ENCODE data around the gene GTF2H4. TPM values are rescaled to one million over a fixed set of nuclear protein-coding genes. Genes with fewer than 3 reads are reported as not detected.
"Not testable (repeated sequence)": the region's sequence is repeated elsewhere in the genome, so short reads cannot be mapped to it uniquely, and the experiment has no call there.

Gene GTF2H4
- total RNA-seq, 1 experiment from 2014 or later, result 13.4 TPM

DNA sequence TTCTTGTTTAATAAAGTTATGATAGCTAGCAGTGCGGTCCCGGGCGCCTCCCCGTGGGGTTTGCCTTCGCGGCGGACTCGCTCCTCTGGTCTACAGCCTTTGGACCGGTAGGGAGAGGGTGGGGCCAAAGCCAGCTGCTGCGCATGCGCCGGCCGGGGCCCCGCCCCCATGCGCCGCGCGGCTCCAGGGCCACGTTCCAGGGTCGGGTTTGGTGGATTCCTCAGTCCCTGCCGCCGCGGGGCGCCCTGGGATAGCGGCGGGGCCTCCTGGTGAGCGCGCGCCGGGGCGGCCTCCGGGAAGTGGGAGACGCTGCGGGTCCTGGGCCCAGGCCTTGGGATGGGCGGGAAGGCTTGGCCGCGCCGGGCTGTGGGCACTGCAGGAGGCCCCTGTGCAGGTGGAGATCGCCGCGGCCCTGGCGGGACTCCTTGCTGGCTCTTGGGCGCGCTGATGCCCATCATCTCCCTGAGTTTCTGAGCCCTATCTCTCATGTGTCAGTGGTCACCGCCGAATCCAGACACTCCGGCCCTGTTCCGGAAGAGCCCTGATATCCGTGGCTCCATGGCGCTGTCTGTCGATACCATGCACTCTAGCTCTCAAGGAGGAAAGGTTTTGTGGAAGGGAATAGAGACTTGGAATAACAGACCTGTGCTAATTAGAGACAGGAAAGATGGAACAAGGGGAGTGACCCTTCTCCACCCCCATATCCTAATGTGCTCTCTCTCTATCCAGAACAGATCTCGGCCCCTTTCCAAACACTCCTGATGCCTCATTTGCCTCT, 6.3 kb downstream of the GTF2H4 start, which contains the start of gene VARS2:
Gene VARS2, plus strand, starts transcription at position 163 of the 778 bp plus-strand sequence. Its CDS starts 599 bp downstream, at position 762.
- H3K4me1 ChIP-seq (replicated peaks), result peaks cover 18% of the 10 kb centered on the region
- peaks cover 81% of the 10 kb centered on the region for H3K36me3 ChIP-seq
- peak within 1 kb of the TSS; percentile 69 for H3K27ac ChIP-seq
- no peaks in the 10 kb centered on the region for H3K27me3 ChIP-seq (replicated peaks)
- peak within 1 kb of the TSS; percentile 44 for H3K4me3 ChIP-seq
- H3K9me3 ChIP-seq (replicated peaks), result no peaks in the 10 kb centered on the region
- peak; percentile 91 to 97 for DNase-seq (ENCODE audit: low read depth in 1 of 2, low spot score in 2 of 2)

DNA sequence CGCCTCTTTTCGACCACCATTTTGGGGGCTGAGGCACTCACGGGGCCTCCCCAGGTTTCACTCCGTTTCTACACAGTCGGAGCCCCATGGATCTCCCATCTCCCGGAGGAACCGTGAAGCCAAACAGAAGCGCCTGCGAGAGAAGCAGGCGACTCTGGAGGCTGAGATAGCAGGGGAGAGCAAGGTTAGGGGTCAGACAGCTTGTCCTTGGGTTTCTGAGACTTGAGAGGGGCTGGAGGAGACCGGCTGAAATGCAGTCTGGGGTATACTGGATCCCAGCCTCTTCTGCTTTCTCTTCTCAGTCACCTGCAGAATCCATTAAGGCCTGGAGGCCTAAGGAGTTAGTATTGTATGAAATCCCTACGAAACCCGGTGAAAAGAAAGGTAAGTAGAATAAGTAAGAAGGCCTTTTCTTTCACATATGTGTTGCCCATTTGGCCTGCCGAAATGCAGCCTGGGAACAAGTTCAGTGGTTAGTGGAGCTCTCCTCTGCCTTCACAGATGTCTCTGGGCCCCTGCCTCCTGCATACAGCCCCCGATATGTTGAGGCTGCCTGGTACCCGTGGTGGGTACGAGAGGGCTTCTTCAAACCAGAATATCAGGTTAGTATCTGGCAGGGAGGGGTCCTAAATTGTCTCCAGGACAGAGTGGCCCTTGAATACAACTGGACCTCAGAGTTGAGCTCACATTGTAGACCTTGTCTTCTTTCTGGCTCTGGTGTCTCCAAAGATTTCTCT, 7.0 kb downstream of the GTF2H4 start:
- H3K4me1 ChIP-seq (replicated peaks), result peaks cover 18% of the 10 kb centered on the region
- H3K27ac ChIP-seq, result peak overlapping the region; percentile 69
- DNase-seq (ENCODE audit: low read depth in 1 of 2, low spot score in 2 of 2), result no peak
- H3K27me3 ChIP-seq (replicated peaks), result no peaks in the 10 kb centered on the region
- H3K4me3 ChIP-seq, result peak overlapping the region; percentile 44; the same call in 1 of the 2 replicates
- H3K9me3 ChIP-seq (replicated peaks), result no peaks in the 10 kb centered on the region
- H3K36me3 ChIP-seq, result peaks cover 78% of the 10 kb centered on the region

DNA sequence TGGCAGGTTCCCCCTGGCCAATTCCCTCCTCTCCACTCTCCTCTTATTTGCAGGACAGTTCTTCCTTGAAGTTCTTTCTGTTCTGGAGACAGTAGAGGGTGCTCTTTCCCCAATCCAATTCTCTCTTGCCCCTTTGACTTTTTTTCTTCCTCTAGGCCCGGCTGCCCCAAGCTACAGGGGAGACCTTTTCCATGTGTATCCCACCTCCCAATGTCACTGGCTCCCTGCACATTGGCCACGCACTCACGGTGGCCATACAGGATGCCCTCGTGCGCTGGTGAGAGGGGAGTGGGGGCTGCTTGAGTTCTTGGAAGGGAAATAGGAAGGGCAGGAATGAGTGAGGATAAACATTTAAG, 7.6 kb downstream of the GTF2H4 start:
- Histone ChIP-seq H3K27ac (no peak overlapping the region), H3K4me1 (replicated peaks) (peaks cover 18% of the 10 kb centered on the region), H3K27me3 (replicated peaks) (no peaks in the 10 kb centered on the region), H3K9me3 (replicated peaks) (no peaks in the 10 kb centered on the region), H3K36me3 (peaks cover 78% of the 10 kb centered on the region), H3K4me3 (no peak overlapping the region)
- DNase-seq (ENCODE audit: low read depth in 1 of 2, low spot score in 2 of 2), result peak in 1 of 2 experiments; percentile 51

DNA sequence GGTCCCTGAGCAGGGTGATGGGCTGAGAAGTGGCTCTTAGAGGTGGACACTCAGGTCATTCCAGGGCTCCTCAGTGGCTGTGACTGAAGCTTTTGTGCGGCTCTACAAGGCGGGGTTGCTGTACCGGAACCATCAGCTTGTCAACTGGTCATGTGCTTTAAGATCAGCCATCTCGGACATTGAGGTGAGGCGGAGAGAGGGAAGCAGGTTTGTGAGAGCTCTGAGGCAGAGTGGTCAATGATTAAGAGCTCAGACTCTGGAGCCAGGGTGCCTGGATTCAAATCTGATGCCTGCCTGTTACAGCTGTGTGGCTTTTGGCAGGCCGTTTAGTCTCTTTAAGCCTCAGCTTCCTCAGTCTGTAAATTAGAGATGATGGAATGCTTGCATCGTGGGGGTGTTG, 9.0 kb downstream of the GTF2H4 start:
- DNase-seq (ENCODE audit: low read depth in 1 of 2, low spot score in 2 of 2), result no peak
- H3K36me3 ChIP-seq, result peaks cover 81% of the 10 kb centered on the region
- no peaks in the 10 kb centered on the region for H3K9me3 ChIP-seq (replicated peaks)
- no peaks in the 10 kb centered on the region for H3K27me3 ChIP-seq (replicated peaks)
- peaks cover 18% of the 10 kb centered on the region for H3K4me1 ChIP-seq (replicated peaks)
- no peak overlapping the region for H3K27ac ChIP-seq
- no peak overlapping the region for H3K4me3 ChIP-seq

DNA sequence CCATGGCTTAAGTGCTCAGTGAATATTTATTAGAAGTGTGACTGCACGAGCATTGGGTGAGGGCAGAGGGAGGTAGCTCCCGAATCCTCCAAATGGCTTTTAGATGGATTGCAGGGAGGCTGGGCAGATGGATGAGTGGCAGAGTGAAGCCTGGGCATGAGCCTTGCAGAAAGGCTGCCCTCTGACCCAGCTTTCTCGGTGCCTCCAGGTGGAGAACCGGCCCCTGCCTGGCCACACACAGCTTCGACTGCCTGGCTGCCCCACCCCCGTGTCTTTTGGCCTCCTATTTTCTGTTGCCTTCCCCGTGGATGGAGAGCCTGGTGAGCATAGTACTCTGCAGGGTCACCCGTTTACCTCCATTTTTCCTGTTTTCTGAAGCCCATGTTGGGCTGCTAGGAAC, 9.5 kb downstream of the GTF2H4 start:
- Histone ChIP-seq H3K27me3 (replicated peaks) (no peaks in the 10 kb centered on the region), H3K36me3 (peaks cover 79% of the 10 kb centered on the region), H3K9me3 (replicated peaks) (no peaks in the 10 kb centered on the region), H3K27ac (no peak overlapping the region), H3K4me3 (no peak overlapping the region), H3K4me1 (replicated peaks) (peaks cover 18% of the 10 kb centered on the region)
- no peak for DNase-seq (ENCODE audit: low read depth in 1 of 2, low spot score in 2 of 2)

DNA sequence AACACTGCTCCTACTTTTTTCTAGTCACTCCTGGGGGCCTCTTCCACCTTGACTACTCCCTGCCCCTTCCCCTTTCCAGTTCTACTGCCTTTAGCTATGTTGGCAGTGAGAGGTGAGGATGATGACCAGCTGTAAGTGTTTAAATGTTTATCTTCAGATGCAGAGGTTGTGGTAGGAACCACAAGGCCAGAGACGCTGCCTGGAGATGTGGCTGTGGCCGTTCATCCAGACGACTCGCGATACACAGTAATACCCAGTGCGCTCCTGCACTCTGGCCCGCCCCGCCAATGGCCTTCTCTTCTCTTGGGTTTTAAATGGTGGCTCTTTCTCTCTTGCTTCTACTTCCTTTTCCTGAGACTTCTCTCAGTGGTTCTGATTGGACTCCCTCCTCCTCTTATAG, 10.7 kb downstream of the GTF2H4 start:
- Histone ChIP-seq H3K4me3 (no peak overlapping the region), H3K27ac (no peak overlapping the region), H3K9me3 (replicated peaks) (no peaks in the 10 kb centered on the region), H3K4me1 (replicated peaks) (peaks cover 16% of the 10 kb centered on the region), H3K27me3 (replicated peaks) (no peaks in the 10 kb centered on the region), H3K36me3 (peaks cover 79% of the 10 kb centered on the region)
- no peak for DNase-seq (ENCODE audit: low read depth in 1 of 2, low spot score in 2 of 2)

DNA sequence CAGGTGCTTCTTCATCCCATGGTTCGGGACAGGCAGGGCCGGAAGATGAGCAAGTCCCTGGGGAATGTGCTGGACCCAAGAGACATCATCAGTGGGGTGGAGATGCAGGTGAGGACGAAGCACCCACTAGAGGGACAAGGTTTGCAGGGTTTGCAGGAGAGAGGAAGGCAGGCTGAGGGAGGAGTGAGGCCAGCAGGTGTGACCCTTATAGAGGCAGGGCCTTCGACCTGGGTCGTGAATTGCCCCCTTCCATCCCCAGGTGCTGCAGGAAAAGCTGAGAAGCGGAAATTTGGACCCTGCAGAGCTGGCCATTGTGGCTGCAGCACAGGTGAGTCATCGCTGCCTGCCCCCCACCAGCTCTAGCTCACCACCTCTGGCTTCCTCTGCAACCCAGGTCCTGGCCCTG, 14.4 kb downstream of the GTF2H4 start:
- H3K4me1 ChIP-seq (replicated peaks), result no peaks in the 10 kb centered on the region
- peaks cover 66% of the 10 kb centered on the region for H3K36me3 ChIP-seq
- no peaks in the 10 kb centered on the region for H3K27me3 ChIP-seq (replicated peaks)
- no peak for DNase-seq (ENCODE audit: low read depth in 1 of 2, low spot score in 2 of 2)
- no peak overlapping the region for H3K27ac ChIP-seq
- no peak overlapping the region for H3K4me3 ChIP-seq
- no peaks in the 10 kb centered on the region for H3K9me3 ChIP-seq (replicated peaks)

DNA sequence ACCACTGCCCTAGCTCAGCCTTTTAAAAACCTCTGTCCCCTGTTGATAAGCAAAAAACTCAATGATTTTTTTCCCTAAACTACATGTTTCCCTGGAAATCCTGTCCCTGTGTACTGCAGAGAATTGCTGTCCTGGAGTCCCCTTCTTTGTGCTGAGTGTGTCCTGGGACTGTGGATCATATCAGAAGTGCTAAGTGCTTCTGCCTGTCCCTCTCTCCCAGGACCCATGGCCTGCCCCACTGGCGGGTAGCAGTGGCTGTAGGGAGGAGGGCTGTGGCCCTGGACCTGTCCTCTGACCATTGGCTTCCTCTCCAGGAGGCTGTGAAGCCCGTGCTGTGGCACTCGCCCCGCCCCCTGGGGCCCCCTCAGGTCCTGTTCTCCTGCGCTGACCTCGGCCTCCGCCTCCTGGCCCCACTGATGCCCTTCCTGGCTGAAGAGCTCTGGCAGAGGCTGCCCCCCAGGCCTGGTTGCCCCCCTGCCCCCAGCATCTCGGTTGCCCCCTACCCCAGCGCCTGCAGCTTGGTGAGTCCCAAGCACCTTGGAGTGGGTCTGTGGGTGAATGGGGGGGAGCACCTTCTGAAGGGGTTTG, 16.1 kb downstream of the GTF2H4 start:
- peaks cover 53% of the 10 kb centered on the region for H3K36me3 ChIP-seq
- H3K4me1 ChIP-seq (replicated peaks); H3K27me3 ChIP-seq (replicated peaks); H3K4me3 ChIP-seq; H3K9me3 ChIP-seq (replicated peaks); DNase-seq (ENCODE audit: low read depth in 1 of 2, low spot score in 2 of 2); H3K27ac ChIP-seq: not testable (repeated sequence)

DNA sequence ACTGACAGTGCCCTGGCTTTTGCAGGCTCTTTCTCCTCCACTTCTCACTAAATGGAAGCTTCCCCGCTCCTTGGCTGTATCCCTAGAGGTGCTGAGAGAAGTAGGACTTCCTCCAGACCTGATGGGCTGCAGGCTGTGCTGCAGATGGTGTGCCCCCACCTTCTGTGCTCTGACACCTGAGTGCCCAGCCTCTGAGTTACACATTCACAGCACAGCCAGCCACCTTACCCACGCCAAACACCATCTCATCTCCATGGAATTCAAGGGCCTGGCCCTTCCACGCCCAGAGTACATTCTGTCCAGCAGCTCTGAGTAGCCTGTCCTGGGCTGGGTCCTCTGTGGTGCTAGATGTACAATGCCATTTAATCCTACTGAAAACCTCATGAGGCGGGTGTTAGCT, 18.6 kb downstream of the GTF2H4 start:
- Histone ChIP-seq H3K4me3 (no peak overlapping the region), H3K27me3 (replicated peaks) (no peaks in the 10 kb centered on the region), H3K9me3 (replicated peaks) (no peaks in the 10 kb centered on the region; the same call in 1 of the 2 replicates), H3K36me3 (peaks cover 32% of the 10 kb centered on the region), H3K4me1 (replicated peaks) (no peaks in the 10 kb centered on the region), H3K27ac (no peak overlapping the region)
- DNase-seq (ENCODE audit: low read depth in 1 of 2, low spot score in 2 of 2), result no peak

DNA sequence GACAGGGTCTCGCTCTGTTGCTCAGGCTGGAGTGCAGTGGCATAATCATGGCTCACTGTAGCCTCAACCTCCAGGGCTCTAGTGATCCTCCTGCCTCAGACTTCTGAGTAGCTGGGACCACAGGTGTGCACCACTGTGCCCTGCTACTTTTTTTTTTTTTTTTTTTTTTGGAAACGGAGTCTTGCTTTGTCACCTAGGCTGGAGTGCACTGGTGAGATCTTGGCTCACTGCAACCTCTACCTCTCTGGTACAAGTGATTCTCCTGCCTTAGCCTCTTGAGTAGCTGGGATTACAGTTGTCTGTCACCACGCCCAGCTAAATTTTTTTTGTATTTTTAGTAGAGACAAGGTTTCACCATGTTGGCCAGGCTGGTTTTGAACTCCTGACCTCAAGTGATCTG, 19.1 kb downstream of the GTF2H4 start:
- peaks cover 27% of the 10 kb centered on the region for H3K36me3 ChIP-seq
- not testable (repeated sequence) for DNase-seq (ENCODE audit: low read depth in 1 of 2, low spot score in 2 of 2); H3K27me3 ChIP-seq (replicated peaks); H3K9me3 ChIP-seq (replicated peaks); H3K4me3 ChIP-seq; H3K27ac ChIP-seq; H3K4me1 ChIP-seq (replicated peaks)

DNA sequence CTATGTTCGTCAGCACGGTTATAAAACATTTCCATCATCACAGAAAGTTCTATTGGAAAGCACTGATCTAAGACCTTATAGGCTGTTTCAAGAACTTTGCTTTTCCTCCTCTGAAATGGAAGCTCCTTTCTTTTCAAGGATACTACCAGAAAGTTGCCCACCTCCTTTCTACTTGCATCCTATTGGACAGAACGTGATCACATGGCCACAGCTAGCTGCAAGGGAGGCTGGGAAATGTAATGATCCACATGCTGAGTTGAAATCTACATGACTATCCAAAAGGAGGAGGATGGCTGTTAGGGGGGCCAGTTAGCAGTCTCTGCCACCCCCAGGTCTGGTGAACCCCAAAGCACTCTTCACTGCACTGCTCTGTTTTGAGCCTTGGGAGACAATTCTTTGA, 20.7 kb downstream of the GTF2H4 start:
- no peaks in the 10 kb centered on the region for H3K4me1 ChIP-seq (replicated peaks)
- H3K9me3 ChIP-seq (replicated peaks), result no peaks in the 10 kb centered on the region; the same call in 1 of the 2 replicates
- no peak for DNase-seq (ENCODE audit: low read depth in 1 of 2, low spot score in 2 of 2)
- no peak overlapping the region for H3K4me3 ChIP-seq
- H3K27ac ChIP-seq, result no peak overlapping the region
- peaks cover 14% of the 10 kb centered on the region for H3K36me3 ChIP-seq
- H3K27me3 ChIP-seq (replicated peaks), result no peaks in the 10 kb centered on the region

DNA sequence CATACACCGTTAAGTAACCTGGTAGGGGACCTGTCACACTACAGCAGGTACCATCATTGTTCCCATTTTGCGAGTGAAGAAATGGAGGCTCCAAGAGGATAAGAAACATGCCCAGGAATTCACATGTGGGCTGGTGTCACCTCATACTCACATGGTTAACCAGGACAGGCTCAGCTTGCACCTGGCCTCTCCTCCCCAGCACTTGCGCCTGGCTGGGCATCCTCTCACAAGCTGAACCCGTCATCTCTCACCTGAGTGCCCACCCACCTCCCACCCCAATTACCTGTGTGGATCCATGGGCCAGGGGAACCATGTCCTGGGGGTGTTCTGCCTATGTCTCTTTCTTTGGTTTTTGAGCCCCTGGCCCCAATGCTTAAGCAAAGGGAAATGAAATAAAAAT, 22.5 kb downstream of the GTF2H4 start:
- no peak overlapping the region for H3K4me3 ChIP-seq
- H3K4me1 ChIP-seq (replicated peaks), result no peaks in the 10 kb centered on the region
- no peak overlapping the region for H3K27ac ChIP-seq
- no peaks in the 10 kb centered on the region; the same call in 1 of the 2 replicates for H3K9me3 ChIP-seq (replicated peaks)
- H3K27me3 ChIP-seq (replicated peaks), result no peaks in the 10 kb centered on the region
- no peak for DNase-seq (ENCODE audit: low read depth in 1 of 2, low spot score in 2 of 2)
- H3K36me3 ChIP-seq, result peaks cover 12% of the 10 kb centered on the region

DNA sequence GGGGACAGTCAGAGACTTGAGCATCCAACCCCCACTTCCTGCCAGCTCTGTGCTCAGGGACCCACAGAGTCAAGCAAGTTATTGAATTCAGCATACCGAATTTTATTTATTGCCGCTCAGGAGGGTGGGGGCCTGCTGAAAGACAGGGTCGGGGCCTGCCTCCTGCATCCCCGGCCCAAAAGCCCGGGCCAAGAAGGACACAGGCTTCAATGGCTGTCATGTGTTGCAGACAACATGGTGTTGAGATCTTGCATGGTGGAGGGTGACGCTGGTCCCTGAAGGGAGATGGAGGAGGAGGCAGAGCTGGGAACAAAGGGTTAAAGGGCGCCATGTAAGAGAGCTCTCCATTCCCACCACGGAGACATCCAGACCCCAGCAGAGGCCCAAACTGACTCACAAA, 23.3 kb downstream of the GTF2H4 start:
- Histone ChIP-seq H3K27me3 (replicated peaks) (no peaks in the 10 kb centered on the region), H3K4me1 (replicated peaks) (no peaks in the 10 kb centered on the region), H3K4me3 (no peak overlapping the region), H3K9me3 (replicated peaks) (no peaks in the 10 kb centered on the region; the same call in 1 of the 2 replicates), H3K27ac (no peak overlapping the region), H3K36me3 (peaks cover 6% of the 10 kb centered on the region)
- no peak for DNase-seq (ENCODE audit: low read depth in 1 of 2, low spot score in 2 of 2)
